ENCODE results near the gene CEND1.

DNA sequence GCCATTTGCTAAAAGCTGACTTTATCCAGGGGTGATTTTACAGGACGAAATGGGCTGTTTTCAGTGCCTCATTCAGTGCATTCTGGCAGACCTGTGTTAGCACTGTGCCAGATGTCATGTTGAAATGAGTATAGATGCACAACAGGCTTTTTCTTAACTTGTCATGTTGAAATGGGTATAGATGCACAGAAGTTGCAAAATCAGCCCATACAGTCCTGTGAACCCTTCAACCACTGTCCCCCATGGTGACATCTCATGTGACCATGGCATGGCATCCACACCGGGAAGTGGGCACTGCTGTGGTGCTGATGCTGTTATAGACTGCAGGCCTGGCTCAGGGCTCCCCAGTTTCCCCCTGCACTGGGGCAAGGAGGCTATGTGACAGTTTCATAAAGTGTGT lies 40.2 kb downstream of the CEND1 start:
- no peak for TF ChIP-seq POLR2A (IDR thresholded peaks at IDR 0.05)
- TF ChIP-seq, protein P1, sequence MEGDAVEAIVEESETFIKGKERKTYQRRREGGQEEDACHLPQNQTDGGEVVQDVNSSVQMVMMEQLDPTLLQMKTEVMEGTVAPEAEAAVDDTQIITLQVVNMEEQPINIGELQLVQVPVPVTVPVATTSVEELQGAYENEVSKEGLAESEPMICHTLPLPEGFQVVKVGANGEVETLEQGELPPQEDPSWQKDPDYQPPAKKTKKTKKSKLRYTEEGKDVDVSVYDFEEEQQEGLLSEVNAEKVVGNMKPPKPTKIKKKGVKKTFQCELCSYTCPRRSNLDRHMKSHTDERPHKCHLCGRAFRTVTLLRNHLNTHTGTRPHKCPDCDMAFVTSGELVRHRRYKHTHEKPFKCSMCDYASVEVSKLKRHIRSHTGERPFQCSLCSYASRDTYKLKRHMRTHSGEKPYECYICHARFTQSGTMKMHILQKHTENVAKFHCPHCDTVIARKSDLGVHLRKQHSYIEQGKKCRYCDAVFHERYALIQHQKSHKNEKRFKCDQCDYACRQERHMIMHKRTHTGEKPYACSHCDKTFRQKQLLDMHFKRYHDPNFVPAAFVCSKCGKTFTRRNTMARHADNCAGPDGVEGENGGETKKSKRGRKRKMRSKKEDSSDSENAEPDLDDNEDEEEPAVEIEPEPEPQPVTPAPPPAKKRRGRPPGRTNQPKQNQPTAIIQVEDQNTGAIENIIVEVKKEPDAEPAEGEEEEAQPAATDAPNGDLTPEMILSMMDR (IDR thresholded peaks at IDR 0.05): no peak

All from thyroid gland (tissue), 4 donors.